ENCODE data around the gene ADD1.

ADD1 gene

DNA sequence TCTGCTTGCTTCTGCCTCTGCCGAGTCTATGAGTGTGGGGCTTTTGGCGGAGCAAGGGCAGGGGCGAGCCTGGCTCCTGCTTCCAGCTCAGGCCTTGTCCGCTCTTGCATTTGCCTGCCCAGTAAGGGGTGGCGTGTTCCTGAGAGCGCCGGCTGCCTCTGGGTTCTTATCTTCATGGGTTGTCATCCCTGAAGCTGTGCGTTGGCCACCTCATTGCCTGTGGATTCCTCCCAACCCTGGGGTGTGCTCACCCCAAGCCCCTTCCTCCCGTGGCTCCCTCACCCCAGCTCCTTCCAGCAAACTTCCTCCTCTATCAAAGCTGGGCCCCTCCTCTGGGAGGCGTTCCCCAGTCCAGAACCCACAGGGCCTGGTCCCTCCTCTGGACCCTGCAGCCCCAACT lies 33.3 kb upstream of the ADD1 start:
- Histone ChIP-seq H3K36me3 (ENCODE audit: control insufficient read depth, insufficient read depth, low read length) (no peaks in the 10 kb centered on the region), H3K27me3 (ENCODE audit: control insufficient read depth, insufficient read depth, low read length) (no peaks in the 10 kb centered on the region), H3K9me3 (ENCODE audit: control insufficient read depth, low read length) (no peaks in the 10 kb centered on the region), H3K27ac (no peak overlapping the region), H3K4me2 (ENCODE audit: low read length) (no peak overlapping the region), H3K4me1 (peaks cover 8% of the 10 kb centered on the region), H3K79me2 (peaks cover 2% of the 10 kb centered on the region), H3K4me3 (ENCODE audit: low read depth, low read length) (no peak overlapping the region), H2AFZ (no peak overlapping the region), H3K9ac (no peak overlapping the region)
- TF ChIP-seq, protein P1, sequence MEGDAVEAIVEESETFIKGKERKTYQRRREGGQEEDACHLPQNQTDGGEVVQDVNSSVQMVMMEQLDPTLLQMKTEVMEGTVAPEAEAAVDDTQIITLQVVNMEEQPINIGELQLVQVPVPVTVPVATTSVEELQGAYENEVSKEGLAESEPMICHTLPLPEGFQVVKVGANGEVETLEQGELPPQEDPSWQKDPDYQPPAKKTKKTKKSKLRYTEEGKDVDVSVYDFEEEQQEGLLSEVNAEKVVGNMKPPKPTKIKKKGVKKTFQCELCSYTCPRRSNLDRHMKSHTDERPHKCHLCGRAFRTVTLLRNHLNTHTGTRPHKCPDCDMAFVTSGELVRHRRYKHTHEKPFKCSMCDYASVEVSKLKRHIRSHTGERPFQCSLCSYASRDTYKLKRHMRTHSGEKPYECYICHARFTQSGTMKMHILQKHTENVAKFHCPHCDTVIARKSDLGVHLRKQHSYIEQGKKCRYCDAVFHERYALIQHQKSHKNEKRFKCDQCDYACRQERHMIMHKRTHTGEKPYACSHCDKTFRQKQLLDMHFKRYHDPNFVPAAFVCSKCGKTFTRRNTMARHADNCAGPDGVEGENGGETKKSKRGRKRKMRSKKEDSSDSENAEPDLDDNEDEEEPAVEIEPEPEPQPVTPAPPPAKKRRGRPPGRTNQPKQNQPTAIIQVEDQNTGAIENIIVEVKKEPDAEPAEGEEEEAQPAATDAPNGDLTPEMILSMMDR (IDR thresholded peaks at IDR 0.05): no peak

DNA sequence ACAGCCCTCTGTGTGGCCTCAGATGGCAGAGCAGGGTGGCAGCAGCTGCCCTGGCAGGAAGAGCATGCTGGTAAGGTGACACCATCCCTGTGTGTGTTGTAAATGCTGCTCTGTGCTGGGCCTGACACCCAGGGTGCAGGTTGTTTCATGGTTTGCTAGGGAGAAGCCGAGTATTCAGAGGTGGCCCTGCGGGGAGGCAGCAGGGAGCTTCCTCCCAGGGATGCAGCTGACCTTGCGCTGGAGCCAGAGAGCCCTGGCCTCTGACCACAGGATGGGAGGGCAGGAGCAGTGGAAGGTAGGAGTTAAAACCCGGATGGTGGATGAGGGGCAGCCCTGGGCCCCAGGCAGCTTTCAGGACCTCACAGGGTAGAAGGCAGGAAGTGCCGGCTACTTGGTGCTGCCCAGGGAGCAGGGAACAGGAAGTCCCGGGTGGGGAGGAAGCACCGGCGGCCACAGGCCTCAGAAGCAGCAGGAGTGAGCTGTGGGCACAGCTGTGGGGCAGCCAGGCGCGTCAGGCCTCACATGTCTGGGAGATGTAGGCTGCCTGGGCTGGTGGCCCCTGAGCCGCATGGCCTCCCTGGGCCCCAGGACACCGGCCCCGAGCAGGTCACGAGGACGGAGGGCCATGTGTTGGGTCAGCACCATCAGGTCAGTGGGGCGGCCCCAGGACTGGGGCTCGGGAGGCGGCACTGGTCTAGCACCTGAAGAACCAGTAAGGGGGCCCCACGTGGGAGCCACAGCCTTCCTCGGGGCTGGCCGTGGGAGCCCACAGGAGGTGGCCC lies 31.6 kb upstream of the ADD1 start:
- Histone ChIP-seq H3K9ac (no peak overlapping the region), H3K27ac (peak overlapping the region; percentile 29), H3K36me3 (ENCODE audit: control insufficient read depth, insufficient read depth, low read length) (no peaks in the 10 kb centered on the region), H3K4me1 (peaks cover 8% of the 10 kb centered on the region), H3K9me3 (ENCODE audit: control insufficient read depth, low read length) (no peaks in the 10 kb centered on the region), H3K4me3 (ENCODE audit: low read depth, low read length) (no peak overlapping the region), H3K27me3 (ENCODE audit: control insufficient read depth, insufficient read depth, low read length) (no peaks in the 10 kb centered on the region), H3K4me2 (ENCODE audit: low read length) (peak overlapping the region; percentile 26), H2AFZ (no peak overlapping the region), H3K79me2 (no peaks in the 10 kb centered on the region)
- TF ChIP-seq, protein P1 (IDR thresholded peaks at IDR 0.05): no peak

DNA sequence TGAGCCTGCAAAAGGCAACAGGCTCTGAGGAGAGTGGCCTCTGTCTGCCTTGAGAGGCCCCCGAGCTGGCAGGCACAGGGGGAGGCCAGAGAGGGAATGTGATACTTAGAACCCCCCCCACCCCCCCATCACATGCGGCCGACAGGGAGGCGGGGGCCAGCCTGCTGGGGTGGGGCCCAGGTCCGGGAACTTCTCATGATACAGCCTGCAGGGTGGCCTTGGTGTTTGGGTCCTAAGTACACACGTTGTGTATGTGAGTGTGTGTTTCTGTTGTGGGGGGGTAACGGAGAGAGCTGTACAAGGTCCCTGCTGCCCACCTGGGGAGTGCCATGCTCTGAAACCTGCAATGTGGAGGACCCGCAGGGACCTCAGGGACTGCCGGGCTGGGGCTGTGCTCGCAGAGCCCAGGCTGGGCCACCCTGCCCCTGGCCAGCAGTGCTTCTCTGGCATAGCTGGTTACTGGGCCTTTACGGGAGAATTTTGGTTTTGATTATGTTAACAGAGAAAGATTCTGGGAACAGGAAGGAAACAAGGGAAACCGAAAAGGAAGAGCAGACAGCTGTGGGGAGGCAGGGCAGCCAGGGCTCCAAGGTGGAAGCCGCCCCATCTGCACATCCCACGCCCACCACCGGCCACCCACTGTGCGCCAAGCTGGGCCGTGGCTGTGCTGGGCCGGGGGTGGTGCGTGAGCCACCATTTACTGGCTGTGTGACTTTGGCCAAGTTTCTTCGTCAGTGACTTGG lies 30.9 kb upstream of the ADD1 start:
- Histone ChIP-seq H3K36me3 (ENCODE audit: control insufficient read depth, insufficient read depth, low read length) (no peaks in the 10 kb centered on the region), H3K4me1 (peaks cover 8% of the 10 kb centered on the region), H2AFZ (no peak overlapping the region), H3K9me3 (ENCODE audit: control insufficient read depth, low read length) (no peaks in the 10 kb centered on the region), H3K9ac (no peak overlapping the region), H3K4me2 (ENCODE audit: low read length) (peak overlapping the region; percentile 30), H3K27ac (no peak overlapping the region), H3K27me3 (ENCODE audit: control insufficient read depth, insufficient read depth, low read length) (no peaks in the 10 kb centered on the region), H3K4me3 (ENCODE audit: low read depth, low read length) (no peak overlapping the region), H3K79me2 (no peaks in the 10 kb centered on the region)
- TF ChIP-seq, protein P1 (IDR thresholded peaks at IDR 0.05): no peak

DNA sequence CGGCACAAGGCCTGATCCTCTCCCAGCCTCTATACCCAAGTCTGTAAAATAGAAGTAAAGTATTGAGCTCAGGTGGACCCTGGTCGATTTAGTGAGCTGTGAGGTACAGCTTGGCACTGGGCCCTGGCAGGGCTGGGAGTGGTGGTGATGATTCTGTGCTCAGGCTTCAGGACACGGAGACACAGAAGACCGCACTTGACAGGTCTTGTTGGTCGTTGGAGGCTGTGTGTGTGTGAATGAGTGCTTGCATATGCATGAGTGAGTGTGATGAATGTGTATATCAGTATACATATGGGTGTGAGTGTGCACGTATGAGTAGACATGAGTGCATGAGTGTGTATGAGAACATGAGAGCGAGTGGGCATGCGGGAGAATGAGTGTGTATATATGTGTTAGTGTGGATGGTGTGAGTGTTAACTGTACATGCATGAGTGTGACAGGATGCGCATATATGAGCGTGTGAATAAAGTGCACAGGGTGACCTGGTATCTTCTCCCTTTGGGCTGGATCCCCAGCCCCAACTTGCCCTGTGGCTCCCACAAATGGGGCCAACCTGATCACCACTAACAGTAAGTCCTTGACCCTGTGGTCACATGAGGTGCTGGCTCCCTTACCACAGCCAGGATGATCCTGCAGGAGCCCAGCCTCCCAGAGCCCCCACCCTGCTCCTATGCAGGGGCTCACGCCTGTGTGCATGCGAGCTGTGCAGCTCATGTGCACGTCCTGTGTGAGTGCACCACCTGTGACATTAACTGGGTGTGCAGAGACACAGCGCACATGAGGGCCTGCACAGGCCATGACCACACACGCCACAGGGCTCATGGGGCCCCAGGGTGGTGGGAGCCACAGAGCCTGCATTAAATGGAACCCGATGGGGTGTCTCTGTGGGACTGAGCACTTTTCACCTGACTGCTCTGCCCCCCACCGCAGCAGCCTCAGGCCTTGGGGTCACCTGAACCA lies 29.9 kb upstream of the ADD1 start:
- TF ChIP-seq, protein P1 (IDR thresholded peaks at IDR 0.05): no peak
- Histone ChIP-seq H3K27ac (no peak overlapping the region), H3K9ac (no peak overlapping the region), H2AFZ (no peak overlapping the region), H3K4me1 (peaks cover 8% of the 10 kb centered on the region), H3K9me3 (ENCODE audit: control insufficient read depth, low read length) (no peaks in the 10 kb centered on the region), H3K27me3 (ENCODE audit: control insufficient read depth, insufficient read depth, low read length) (no peaks in the 10 kb centered on the region), H3K4me3 (ENCODE audit: low read depth, low read length) (no peak overlapping the region), H3K79me2 (no peaks in the 10 kb centered on the region), H3K4me2 (ENCODE audit: low read length) (no peak overlapping the region), H3K36me3 (ENCODE audit: control insufficient read depth, insufficient read depth, low read length) (no peaks in the 10 kb centered on the region)
